Ishikawa (cell line): ENCODE data around the gene TWNK.

Experiments
- CEBPB ChIP-seq: IDR thresholded peaks from 2 replicates; pipeline ENCODE4 v1.6.1; 2012
- EP300 ChIP-seq: IDR thresholded peaks from 2 replicates; pipeline ENCODE4 v1.6.1; 2012; ENCODE audit warnings: borderline replicate concordance
- RAD21 ChIP-seq: IDR thresholded peaks from 2 replicates; pipeline ENCODE4 v1.6.1; 2012; ENCODE audit warnings: low read depth
- REST ChIP-seq: IDR thresholded peaks from 2 replicates; pipeline ENCODE4 v1.6.1; 2012; ENCODE audit warnings: low read depth, mild to moderate bottlenecking
- TAF1 ChIP-seq: IDR thresholded peaks from 2 replicates; pipeline ENCODE4 v1.6.1; 2012; ENCODE audit warnings: low read depth, mild to moderate bottlenecking
- ZBTB7A ChIP-seq: IDR thresholded peaks from 2 replicates; pipeline ENCODE4 v1.6.1; 2012; ENCODE audit warnings: low read depth

DNA sequence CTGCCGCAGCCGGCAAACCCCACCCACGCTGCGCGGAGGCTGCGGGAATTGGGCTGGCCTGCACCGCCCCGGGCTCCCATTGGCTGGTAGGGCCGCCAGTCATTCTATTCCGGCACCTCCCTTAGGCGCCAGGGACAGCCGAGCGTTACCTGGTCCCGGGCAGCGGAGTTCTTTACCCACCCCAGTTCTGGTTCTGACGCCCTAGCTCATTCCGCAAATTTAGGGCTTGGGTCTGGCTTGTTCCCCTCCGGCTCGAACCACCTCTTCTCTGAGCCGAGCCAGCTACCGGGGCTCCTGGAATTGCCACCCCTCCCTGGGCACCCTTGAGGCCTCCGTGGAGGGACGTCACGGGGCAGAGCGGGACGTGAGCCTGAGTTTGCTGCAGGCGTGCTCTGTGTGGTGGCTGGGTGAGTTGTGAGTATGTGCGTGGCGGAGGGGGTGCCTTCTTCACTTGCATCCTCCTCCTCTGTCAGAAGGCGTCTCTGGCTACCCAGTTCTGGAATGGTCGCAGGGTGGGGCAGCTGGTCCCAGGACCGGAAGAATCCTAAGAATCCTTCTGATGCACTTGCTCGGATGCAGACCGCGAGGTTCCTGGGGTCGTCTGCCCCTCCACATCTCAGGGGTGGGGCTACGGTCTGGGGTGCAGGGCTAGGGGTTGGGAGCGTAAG lies 43.9 kb downstream of the TWNK start, which contains the start of the genes PDZD7 and SFXN3:
- peak; percentile 78; the same call in 1 of the 2 replicates for TF ChIP-seq ZBTB7A
- TF ChIP-seq TAF1: 0 out of 2 replicates have a peak, but pooled peaks have one; percentile 30
- TF ChIP-seq RAD21: no peak
- TF ChIP-seq EP300: no peak
- TF ChIP-seq CEBPB: no peak
- no peak for TF ChIP-seq REST
